Hepatocyte (in vitro differentiated cells): ENCODE results near the gene TBC1D9. TPM values are rescaled to one million over a fixed set of nuclear protein-coding genes. Genes with fewer than 3 reads are reported as not detected.

ENCODE experiments used
- DNase-seq: peaks from one replicate; pipeline ENCODE4 v3.0.0-alpha.2; 2016; ENCODE audit warnings: low spot score
- H2AFZ ChIP-seq: fragments of 200-600 bp; sonication (generic); 2 replicates; pipeline ENCODE4 v1.6.0; 2016; ENCODE audit warnings: antibody characterized with exemption, mild to moderate bottlenecking
- H3K27ac ChIP-seq: fragments of 200-600 bp; sonication (generic); 2 replicates; pipeline ENCODE4 v1.5.1; 2016; ENCODE audit warnings: mild to moderate bottlenecking
- H3K27me3 ChIP-seq: fragments of 200-600 bp; sonication (generic); 2 replicates; pipeline ENCODE4 v1.6.1; 2016
- H3K36me3 ChIP-seq: fragments of 200-600 bp; sonication (generic); replicated peaks from 2 replicates; pipeline ENCODE4 v1.5.1; 2016; ENCODE audit warnings: low read depth; ENCODE audit not compliant: insufficient read depth
- H3K4me1 ChIP-seq: fragments of 200-600 bp; sonication (generic); 2 replicates; pipeline ENCODE4 v1.5.1; 2016; ENCODE audit warnings: mild to moderate bottlenecking, moderate library complexity; ENCODE audit not compliant: insufficient read depth
- H3K4me2 ChIP-seq: fragments of 200-600 bp; sonication (generic); 2 replicates; pipeline ENCODE4 v1.6.0; 2016
- H3K4me3 ChIP-seq: fragments of 200-600 bp; sonication (generic); 2 replicates; pipeline ENCODE4 v1.5.1; 2016; ENCODE audit warnings: mild to moderate bottlenecking
- H3K79me2 ChIP-seq: fragments of 200-600 bp; sonication (generic); 2 replicates; pipeline ENCODE4 v1.6.0; 2017; ENCODE audit warnings: mild to moderate bottlenecking
- H3K9me2 ChIP-seq: fragments of 200-600 bp; sonication (generic); replicated peaks from 2 replicates; pipeline ENCODE4 v1.6.0; 2017; ENCODE audit warnings: mild to moderate bottlenecking; ENCODE audit not compliant: insufficient read depth
- H3K9me3 ChIP-seq: fragments of 200-600 bp; sonication (generic); 2 replicates; pipeline ENCODE4 v1.5.1; 2016; ENCODE audit warnings: low read depth, mild to moderate bottlenecking
- H4K20me1 ChIP-seq: fragments of 200-600 bp; sonication (generic); 2 replicates; pipeline ENCODE4 v1.6.0; 2016; ENCODE audit warnings: mild to moderate bottlenecking; ENCODE audit not compliant: insufficient read depth, poor library complexity, severe bottlenecking
- EZH2 ChIP-seq: fragments of 200-600 bp; sonication (generic); IDR thresholded peaks from 2 replicates; pipeline ENCODE4 v1.6.1; 2016; ENCODE audit warnings: antibody characterized with exemption, mild to moderate bottlenecking, borderline replicate concordance
- EZH2phosphoT487 ChIP-seq: fragments of 200-600 bp; sonication (generic); IDR thresholded peaks from one replicate; pipeline ENCODE4 v1.6.1; 2018; ENCODE audit warnings: antibody characterized with exemption, mild to moderate bottlenecking, low read depth, moderate library complexity; ENCODE audit not compliant: unreplicated experiment, severe bottlenecking
- WGBS: methylation state at CpG from one replicate; pipeline ENCODE4 v1.1.6; 2016; ENCODE audit warnings: low lambda C conversion rate; ENCODE audit errors: missing lambda C conversion rate; 5-methylcytosine and 5-hydroxymethylcytosine counted together
- polyA plus RNA-seq: library from polyadenylated mRNA; unstranded; fragments of >200 nt; fragmentation: Nextera tagmentation; extraction: Ambion mirVana; gene quantifications from 2 replicates; pipeline ENCODE4 v1.2.1, GENCODE V29; 2016
- total RNA-seq: library from RNA; depleted of rRNA; stranded (reverse); fragments of >200 nt; gene quantifications from 2 replicates; pipeline ENCODE4 v1.2.3, GENCODE V29; 2014
- TF ChIP-seq, protein P1 (sequence below): fragments of 200-600 bp; sonication (generic); IDR thresholded peaks from 2 replicates; pipeline ENCODE4 v1.5.1; 2016; ENCODE audit warnings: antibody characterized with exemption, mild to moderate bottlenecking; ENCODE audit not compliant: poor library complexity

TBC1D9 gene
- total and polyA plus RNA-seq, 2 experiments from 2014 or later, result 10.5 to 35.6 TPM

DNA sequence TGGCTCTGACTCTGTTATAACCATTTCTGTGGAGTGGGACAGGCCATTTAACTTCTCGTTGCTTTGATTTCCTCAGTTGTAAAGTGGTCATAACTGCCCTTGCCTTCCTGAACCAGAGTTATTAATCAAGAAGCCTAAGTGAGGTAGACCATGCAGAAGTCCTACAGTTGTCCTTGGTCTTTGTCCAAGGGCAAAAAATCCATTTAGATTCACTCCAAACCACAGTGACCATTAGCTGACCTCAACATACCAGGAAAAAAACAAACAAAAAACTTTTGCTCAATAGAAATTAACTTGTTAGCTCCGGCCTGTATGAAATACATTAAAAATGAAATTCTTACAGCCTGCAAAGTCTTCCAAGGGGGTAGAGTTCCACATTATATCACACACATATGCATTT, 52.7 kb downstream of the TBC1D9 start:
- no peaks in the 10 kb centered on the region for H4K20me1 ChIP-seq
- H3K9me2 ChIP-seq, result no peaks in the 10 kb centered on the region
- no peak overlapping the region for H3K27ac ChIP-seq
- H3K4me1 ChIP-seq, result no peaks in the 10 kb centered on the region
- H3K27me3 ChIP-seq, result no peaks in the 10 kb centered on the region
- H2AFZ ChIP-seq, result no peak overlapping the region
- H3K9me3 ChIP-seq, result no peaks in the 10 kb centered on the region
- WGBS, result 67% methylated on average over 2 of the region's 2 CpGs
- TF ChIP-seq EZH2phosphoT487 (no peak), EZH2 (no peak)
- TF ChIP-seq, protein P1, sequence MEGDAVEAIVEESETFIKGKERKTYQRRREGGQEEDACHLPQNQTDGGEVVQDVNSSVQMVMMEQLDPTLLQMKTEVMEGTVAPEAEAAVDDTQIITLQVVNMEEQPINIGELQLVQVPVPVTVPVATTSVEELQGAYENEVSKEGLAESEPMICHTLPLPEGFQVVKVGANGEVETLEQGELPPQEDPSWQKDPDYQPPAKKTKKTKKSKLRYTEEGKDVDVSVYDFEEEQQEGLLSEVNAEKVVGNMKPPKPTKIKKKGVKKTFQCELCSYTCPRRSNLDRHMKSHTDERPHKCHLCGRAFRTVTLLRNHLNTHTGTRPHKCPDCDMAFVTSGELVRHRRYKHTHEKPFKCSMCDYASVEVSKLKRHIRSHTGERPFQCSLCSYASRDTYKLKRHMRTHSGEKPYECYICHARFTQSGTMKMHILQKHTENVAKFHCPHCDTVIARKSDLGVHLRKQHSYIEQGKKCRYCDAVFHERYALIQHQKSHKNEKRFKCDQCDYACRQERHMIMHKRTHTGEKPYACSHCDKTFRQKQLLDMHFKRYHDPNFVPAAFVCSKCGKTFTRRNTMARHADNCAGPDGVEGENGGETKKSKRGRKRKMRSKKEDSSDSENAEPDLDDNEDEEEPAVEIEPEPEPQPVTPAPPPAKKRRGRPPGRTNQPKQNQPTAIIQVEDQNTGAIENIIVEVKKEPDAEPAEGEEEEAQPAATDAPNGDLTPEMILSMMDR, result no peak
- H3K79me2 ChIP-seq, result peaks cover 78% of the 10 kb centered on the region
- no peak overlapping the region for H3K4me2 ChIP-seq
- H3K36me3 ChIP-seq, result no peaks in the 10 kb centered on the region
- no peak overlapping the region for H3K4me3 ChIP-seq
- DNase-seq, result no peak

DNA sequence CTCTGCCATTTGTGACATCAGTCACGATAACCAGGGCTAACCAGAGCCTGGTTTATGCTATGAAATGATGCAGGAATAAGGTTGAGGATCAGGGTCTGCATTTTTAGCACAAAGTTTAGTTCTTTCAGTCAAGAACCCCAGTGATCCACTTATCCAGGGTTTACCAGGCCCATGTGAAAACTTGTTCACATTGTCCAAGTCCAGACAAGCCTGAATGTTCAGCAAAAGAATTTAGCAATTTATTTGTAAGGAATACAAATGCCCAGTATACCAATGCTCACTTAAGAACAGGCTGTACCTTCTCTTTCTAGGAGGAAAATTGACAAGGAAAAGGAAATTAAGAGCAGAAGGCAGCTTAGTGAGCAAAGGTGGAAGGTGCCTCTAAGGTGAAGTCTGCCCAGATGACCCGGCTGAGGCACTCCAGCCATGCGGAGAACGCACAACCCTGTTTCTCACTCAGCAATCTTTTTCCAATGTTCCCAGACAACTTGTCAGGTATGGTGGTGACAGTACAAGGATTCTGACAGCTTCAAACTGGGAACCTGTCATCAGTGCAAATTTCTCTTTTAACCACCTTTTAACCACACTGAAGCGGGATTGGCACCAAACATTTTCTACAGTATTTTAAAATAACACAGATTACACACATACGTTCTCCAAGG, 54.0 kb downstream of the TBC1D9 start:
- no peaks in the 10 kb centered on the region for H3K9me3 ChIP-seq
- WGBS, result 93% methylated on average over 6 of the region's 6 CpGs
- H3K79me2 ChIP-seq, result peaks cover 66% of the 10 kb centered on the region
- no peak for DNase-seq
- H3K27ac ChIP-seq, result no peak overlapping the region
- no peaks in the 10 kb centered on the region for H4K20me1 ChIP-seq
- H3K36me3 ChIP-seq, result no peaks in the 10 kb centered on the region
- no peak overlapping the region for H3K4me2 ChIP-seq
- no peaks in the 10 kb centered on the region for H3K27me3 ChIP-seq
- no peaks in the 10 kb centered on the region for H3K4me1 ChIP-seq
- H2AFZ ChIP-seq, result no peak overlapping the region
- H3K9me2 ChIP-seq, result no peaks in the 10 kb centered on the region
- no peak overlapping the region for H3K4me3 ChIP-seq
- TF ChIP-seq, protein P1, result no peak
- no peak for TF ChIP-seq EZH2phosphoT487
- TF ChIP-seq EZH2, result no peak

DNA sequence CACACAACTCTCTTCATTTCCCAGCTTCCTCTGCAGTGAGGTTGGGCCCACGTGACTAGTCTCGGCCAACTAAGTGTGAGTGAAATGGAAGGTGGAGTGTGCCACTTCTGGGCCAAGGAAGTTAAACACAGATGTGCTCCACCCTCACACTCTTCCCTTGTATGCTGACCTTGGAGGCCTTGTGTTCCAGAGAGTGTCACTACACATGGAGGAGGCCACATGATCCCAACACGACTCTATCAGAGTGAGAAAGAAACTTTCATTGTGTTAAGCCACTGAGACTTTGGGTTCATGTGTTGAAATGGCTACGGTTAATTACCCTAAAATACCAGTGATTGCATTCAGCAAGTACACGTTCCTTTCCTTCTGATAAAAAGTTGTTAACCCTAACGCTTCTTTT, 55.1 kb downstream of the TBC1D9 start:
- Histone ChIP-seq H3K9me3 (no peaks in the 10 kb centered on the region), H3K27ac (no peak overlapping the region), H3K4me3 (no peak overlapping the region), H3K79me2 (peaks cover 56% of the 10 kb centered on the region), H3K9me2 (no peaks in the 10 kb centered on the region), H3K27me3 (no peaks in the 10 kb centered on the region), H2AFZ (no peak overlapping the region), H4K20me1 (no peaks in the 10 kb centered on the region), H3K4me1 (no peaks in the 10 kb centered on the region), H3K4me2 (no peak overlapping the region), H3K36me3 (no peaks in the 10 kb centered on the region)
- WGBS, result 92% methylated on average over 6 of the region's 6 CpGs
- DNase-seq, result no peak
- no peak for TF ChIP-seq EZH2phosphoT487
- TF ChIP-seq, protein P1, result no peak
